ENCODE data around the gene CDC20.

- TF ChIP-seq CTCF (IDR thresholded peaks at IDR 0.05) (no peak), POLR2A (IDR thresholded peaks at IDR 0.05) (no peak), EP300 (IDR thresholded peaks at IDR 0.05) (no peak), POLR2AphosphoS5 (IDR thresholded peaks at IDR 0.05) (peak; percentile 56)
Observed at GRCh38 chr1:43349594-43350306, 9.0 kb upstream of the CDC20 start.

All from gastroesophageal sphincter (tissue), 3 donors.